Bronchial epithelial cell (primary cell): ENCODE data around the gene FABP2. TPM values are rescaled to one million over a fixed set of nuclear protein-coding genes. Genes with fewer than 3 reads are reported as not detected.

ENCODE experiments used
- DNase-seq: peaks from one replicate; pipeline ENCODE4 v3.0.0-alpha.2; 2010; ENCODE audit warnings: low read depth
- FAIRE-seq: peaks from 2 replicates; lab custom pipeline; 2011; peaks lifted over from hg19 to GRCh38; lab: Jason Lieb, UNC
- H3K27me3 ChIP-seq: 2 replicates; pipeline ENCODE4 v1.5.1; 2011; ENCODE audit warnings: low read length; ENCODE audit not compliant: control insufficient read depth, insufficient read depth
- H3K36me3 ChIP-seq: 2 replicates; pipeline ENCODE4 v1.5.1; 2011; ENCODE audit warnings: low read length; ENCODE audit not compliant: control insufficient read depth, insufficient read depth
- H3K4me3 ChIP-seq: 2 replicates; pipeline ENCODE4 v1.5.1; 2011; ENCODE audit warnings: mild to moderate bottlenecking, low read depth, low read length, control low read depth
- CTCF ChIP-seq: IDR thresholded peaks from 2 replicates; pipeline ENCODE4 v1.5.1; 2011; ENCODE audit warnings: mild to moderate bottlenecking, moderate library complexity, low read length, control low read depth, inconsistent platforms; ENCODE audit not compliant: insufficient read depth, severe bottlenecking
- total RNA-seq: library from RNA; depleted of rRNA; stranded (reverse); fragments of >200 nt; gene quantifications from 2 replicates; pipeline ENCODE4 v1.2.1, GENCODE V29; 2014

FABP2 gene
- total RNA-seq, 1 donor from 2014 or later, result not detected

- Histone ChIP-seq H3K27me3 (no peaks in the 10 kb centered on the region), H3K36me3 (no peaks in the 10 kb centered on the region), H3K4me3 (no peak overlapping the region)
- FAIRE-seq (no peak), DNase-seq (no peak)
- no peak for TF ChIP-seq CTCF
These were observed 6.9 kb downstream of the FABP2 start for GRCh38 chr4:119315036-119315435.

- Histone ChIP-seq H3K4me3 (no peak overlapping the region), H3K36me3 (no peaks in the 10 kb centered on the region), H3K27me3 (no peaks in the 10 kb centered on the region)
- DNase-seq (peak; percentile 47), FAIRE-seq (no peak)
- peak; percentile 60 for TF ChIP-seq CTCF
These were observed 7.6 kb downstream of the FABP2 start for GRCh38 chr4:119314356-119314755.

- Histone ChIP-seq H3K27me3 (no peaks in the 10 kb centered on the region), H3K4me3 (no peak overlapping the region), H3K36me3 (no peaks in the 10 kb centered on the region)
- DNase-seq (no peak), FAIRE-seq (no peak)
- no peak for TF ChIP-seq CTCF
These were observed 8.7 kb downstream of the FABP2 start for GRCh38 chr4:119313237-119313636.

GRCh38 chr4:119310826-119311225, 11.1 kb downstream of the FABP2 start:
- no peak for DNase-seq
- no peak overlapping the region for H3K4me3 ChIP-seq
- no peak for TF ChIP-seq CTCF
- no peak for FAIRE-seq
- no peaks in the 10 kb centered on the region for H3K36me3 ChIP-seq
- no peaks in the 10 kb centered on the region for H3K27me3 ChIP-seq

GRCh38 chr4:119307606-119308005, 14.3 kb downstream of the FABP2 start:
- FAIRE-seq, result no peak
- Histone ChIP-seq H3K36me3 (no peaks in the 10 kb centered on the region), H3K4me3 (no peak overlapping the region), H3K27me3 (no peaks in the 10 kb centered on the region)
- DNase-seq, result no peak
- TF ChIP-seq CTCF, result no peak

- FAIRE-seq, result no peak
These were observed 17.5 kb downstream of the FABP2 start for GRCh38 chr4:119304431-119304830.

More at GRCh38 chr4:119304431-119304830, 17.5 kb downstream of the FABP2 start:
- Histone ChIP-seq H3K4me3 (no peak overlapping the region), H3K27me3 (no peaks in the 10 kb centered on the region), H3K36me3 (no peaks in the 10 kb centered on the region)
- TF ChIP-seq CTCF, result no peak
- no peak for DNase-seq
